SK-N-SH (cell line): ENCODE measurements around the gene DAB2. TPM values are rescaled to one million over a fixed set of nuclear protein-coding genes. Genes with fewer than 3 reads are reported as not detected.

Source experiments
- CTCF ChIA-PET: fragments of 300-600, 350-600 bp; formaldehyde crosslinking; extraction: SDS; loops from one replicate; lab custom pipeline; 2021; lab: Yijun Ruan, JAX
- POLR2A ChIA-PET: fragments of 350-600 bp; sonication (Branson Sonifier 250); formaldehyde crosslinking; extraction: SDS; loops from one replicate; lab custom pipeline; 2020; ENCODE audit warnings: antibody characterized with exemption, inconsistent platforms; lab: Yijun Ruan, JAX
- DNase-seq: peaks from one replicate; pipeline ENCODE4 v3.0.0; 2012
- H2AFZ ChIP-seq: fragments of 200-600 bp; sonication (generic); 2 replicates; pipeline ENCODE4 v1.8.1; 2016; ENCODE audit warnings: antibody characterized with exemption, mild to moderate bottlenecking, low read depth
- H3F3A ChIP-seq: fragments of 200-600 bp; sonication (generic); replicated peaks from 2 replicates; pipeline ENCODE3; 2016; ENCODE audit warnings: antibody characterized with exemption, mild to moderate bottlenecking; ENCODE audit not compliant: insufficient read depth
- H3K27ac ChIP-seq, 2 experiments: fragments of 200-500 bp in 1 of 2; fragments of 200-600 bp in 1 of 2; sonication (Bioruptor generic) in 1 of 2; sonication (generic), shearing (Covaris generic) in 1 of 2; 2 replicates each; pipeline versions ENCODE4 v1.5.1 to v1.6.1; 2014 to 2016; ENCODE audit warnings: low read depth in 2 of 2, inconsistent platforms in 1 of 2, low read length in 1 of 2, mild to moderate bottlenecking in 1 of 2, mixed read lengths in 1 of 2
- H3K27me3 ChIP-seq: fragments of 200-600 bp; sonication (generic), shearing (Covaris generic); 2 replicates; pipeline ENCODE4 v1.6.1; 2016; ENCODE audit warnings: mixed run types; ENCODE audit not compliant: insufficient read depth
- H3K36me3 ChIP-seq, 2 experiments: fragments of 200-500 bp in 1 of 2; fragments of 200-600 bp in 1 of 2; sonication (Bioruptor generic) in 1 of 2; sonication (generic) in 1 of 2; replicated peaks in 1 of 2; 2 replicates each; pipeline versions ENCODE3 to v1.5.1; 2014 to 2016; ENCODE audit warnings: low read length in 1 of 2, mild to moderate bottlenecking in 1 of 2; ENCODE audit not compliant: insufficient read depth in 2 of 2, control insufficient read depth in 1 of 2
- H3K4me1 ChIP-seq, 2 experiments: fragments of 200-500 bp in 1 of 2; fragments of 200-600 bp in 1 of 2; sonication (Bioruptor generic) in 1 of 2; sonication (generic), shearing (Covaris generic) in 1 of 2; 2 replicates each; pipeline versions ENCODE4 v1.5.1 to v1.6.1; 2014 to 2016; ENCODE audit warnings: low read depth in 1 of 2, low read length in 1 of 2, mixed run types in 1 of 2; ENCODE audit not compliant: insufficient read depth in 2 of 2, control insufficient read depth in 1 of 2
- H3K4me2 ChIP-seq: fragments of 200-600 bp; sonication (generic), shearing (Covaris generic); 2 replicates; pipeline ENCODE4 v1.6.1; 2017; ENCODE audit warnings: mixed run types
- H3K4me3 ChIP-seq, 2 experiments: fragments of 200-500 bp in 1 of 2; fragments of 200-600 bp in 1 of 2; sonication (Bioruptor generic) in 1 of 2; sonication (generic), shearing (Covaris generic) in 1 of 2; 2 replicates each; pipeline versions ENCODE4 v1.5.1 to v1.8.1; 2014 to 2016; ENCODE audit warnings: low read depth in 2 of 2, inconsistent platforms in 1 of 2, low read length in 1 of 2, mild to moderate bottlenecking in 1 of 2, mixed read lengths in 1 of 2, moderate library complexity in 1 of 2
- H3K79me2 ChIP-seq: fragments of 200-600 bp; sonication (generic); 2 replicates; pipeline ENCODE4 v1.8.1; 2017; ENCODE audit warnings: mild to moderate bottlenecking; ENCODE audit not compliant: insufficient read depth
- H3K9ac ChIP-seq: fragments of 200-600 bp; sonication (generic); 2 replicates; pipeline ENCODE4 v1.6.1; 2017; ENCODE audit warnings: mixed run types
- H3K9me2 ChIP-seq: fragments of 200-600 bp; sonication (generic); 2 replicates; pipeline ENCODE4 v1.6.1; 2017; ENCODE audit warnings: mixed run types
- H3K9me3 ChIP-seq: fragments of 200-600 bp; sonication (generic); 2 replicates; pipeline ENCODE4 v1.6.1; 2017; ENCODE audit warnings: mixed run types, mild to moderate bottlenecking, moderate library complexity
- H4K20me1 ChIP-seq: fragments of 200-600 bp; sonication (generic); 2 replicates; pipeline ENCODE4 v1.6.1; 2017; ENCODE audit warnings: mild to moderate bottlenecking, mixed run types; ENCODE audit not compliant: insufficient read depth
- CHD2 ChIP-seq: fragments of 150-350 bp; IDR thresholded peaks from 2 replicates; pipeline ENCODE4 v1.6.1; 2018; ENCODE audit warnings: low read length; ENCODE audit not compliant: partially characterized antibody
- CTCF ChIP-seq: fragments of 200-600 bp; sonication (generic); IDR thresholded peaks from 2 replicates; pipeline ENCODE4 v1.6.1; 2017; ENCODE audit warnings: antibody characterized with exemption, mild to moderate bottlenecking, moderate library complexity
- ELF1 ChIP-seq: IDR thresholded peaks from 2 replicates; pipeline ENCODE4 v1.4.0; 2012
- EP300 ChIP-seq, 2 experiments: IDR thresholded peaks; 2 replicates each; pipeline versions ENCODE4 v1.4.0 to v1.6.1; 2012; ENCODE audit warnings: borderline replicate concordance in 1 of 2, low read depth in 1 of 2, low read length in 1 of 2
- FOSL2 ChIP-seq: IDR thresholded peaks from 2 replicates; pipeline ENCODE4 v1.4.0; 2012; ENCODE audit warnings: low read depth, mild to moderate bottlenecking, moderate library complexity, borderline replicate concordance
- FOXJ3 ChIP-seq: sonication (generic); formaldehyde crosslinking; IDR thresholded peaks from 2 replicates; pipeline ENCODE4 v1.5.1; 2020; ENCODE audit warnings: mild to moderate bottlenecking, missing genetic modification reagents
- JUND ChIP-seq: IDR thresholded peaks from 2 replicates; pipeline ENCODE4 v1.4.0; 2012
- RAD21 ChIP-seq: IDR thresholded peaks from 2 replicates; pipeline ENCODE4 v1.6.1; 2012; ENCODE audit warnings: mild to moderate bottlenecking, low read length
- REST ChIP-seq: IDR thresholded peaks from 2 replicates; pipeline ENCODE4 v1.6.1; 2012; ENCODE audit warnings: mild to moderate bottlenecking, low read depth, low read length, moderate library complexity
- RFX5 ChIP-seq: IDR thresholded peaks from 2 replicates; pipeline ENCODE4 v1.6.1; 2012; ENCODE audit warnings: mild to moderate bottlenecking, improper control_type of control experiment, low read length
- SMC3 ChIP-seq: IDR thresholded peaks from 2 replicates; pipeline ENCODE4 v1.6.1; 2012; ENCODE audit warnings: low read depth, low read length, improper control_type of control experiment
- TAF1 ChIP-seq: IDR thresholded peaks from 2 replicates; pipeline ENCODE4 v1.6.1; 2012; ENCODE audit warnings: low read depth, mild to moderate bottlenecking, low read length, moderate library complexity, borderline replicate concordance
- TCF12 ChIP-seq: IDR thresholded peaks from 2 replicates; pipeline ENCODE4 v1.4.0; 2012
- TEAD4 ChIP-seq: IDR thresholded peaks from 2 replicates; pipeline ENCODE4 v1.4.0; 2012; ENCODE audit warnings: mild to moderate bottlenecking, borderline replicate concordance; ENCODE audit not compliant: insufficient read depth
- YY1 ChIP-seq: IDR thresholded peaks from 2 replicates; pipeline ENCODE4 v1.4.0; 2012; ENCODE audit warnings: low read depth, mild to moderate bottlenecking
- WGBS: methylation state at CpG from one replicate; pipeline ENCODE4 v1.1.6; 2017; ENCODE audit warnings: low lambda C conversion rate; 5-methylcytosine and 5-hydroxymethylcytosine counted together
- polyA plus RNA-seq, 3 experiments: library from polyadenylated mRNA; depleted of rRNA; stranded (reverse); fragments of >200 nt; gene quantifications; 2 replicates each; pipeline ENCODE4 v1.2.3, GENCODE V29; 2012

Gene DAB2
- polyA plus RNA-seq, 1 of the 3 experiments (the other 2 are of a cell fraction), result 23.7 TPM

DNA sequence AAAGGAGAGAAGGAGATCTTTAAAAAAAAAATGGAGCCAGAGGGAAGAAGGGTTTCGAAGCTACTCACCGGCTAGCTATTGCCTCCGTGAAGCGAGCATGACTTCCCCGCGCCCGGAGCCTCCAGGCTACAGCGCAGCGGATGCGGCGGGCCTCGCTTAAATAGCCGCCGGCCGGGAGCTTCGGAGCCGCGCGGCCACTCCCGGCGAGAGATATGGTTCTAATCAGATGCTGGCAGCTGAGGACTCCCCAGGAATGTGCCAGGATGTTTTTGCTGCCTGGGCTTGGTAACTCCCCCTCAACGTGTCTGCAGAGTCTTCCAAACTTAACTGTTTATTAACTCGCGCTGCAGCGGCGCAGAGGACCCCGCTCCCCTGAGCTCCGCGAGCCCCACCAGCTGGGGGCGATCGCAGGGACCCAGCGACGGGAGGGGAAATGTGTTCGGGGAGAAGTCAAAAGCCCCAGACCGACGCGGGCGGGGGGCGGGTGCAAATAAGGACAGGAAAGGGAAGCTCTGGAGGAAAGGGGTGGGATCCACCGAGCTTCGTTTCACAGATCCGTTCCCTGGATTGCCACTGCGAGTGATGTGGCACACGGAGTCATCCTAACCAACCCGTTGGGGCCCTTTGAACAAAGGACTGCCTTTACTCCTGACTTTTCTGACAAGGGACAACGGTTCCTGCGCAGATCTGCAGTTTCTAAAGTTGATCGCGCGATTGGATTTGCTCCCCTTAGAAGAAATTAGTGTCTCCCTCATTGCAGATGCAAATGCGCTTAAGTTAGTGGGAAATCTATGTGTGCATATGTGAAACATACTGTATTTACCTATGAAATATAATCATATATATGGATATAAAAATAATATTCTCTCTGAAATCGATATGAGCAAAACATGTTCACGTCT lies at the start of gene DAB2 (continued):
- TF ChIP-seq REST, result no peak; the same call in 1 of the 2 replicates
- TF ChIP-seq JUND, result peak; percentile 26; the same call in 1 of the 2 replicates
- TF ChIP-seq CTCF, result peak; percentile 75
- TF ChIP-seq RFX5, result no peak
- no peak for TF ChIP-seq FOXJ3 (CRISPR knock-in tag)
- TF ChIP-seq EP300 (IDR thresholded peaks at IDR 0.05; ENCODE audit: borderline replicate concordance in 1 of 2, low read depth in 1 of 2, low read length in 1 of 2), result peak in 1 of 2 experiments; percentile 71; a peak in 1 of 4 replicates
- peak; percentile 37 for TF ChIP-seq SMC3
- peak; percentile 76; the same call in 1 of the 2 replicates for TF ChIP-seq TEAD4
- peak; percentile 43; the same call in 1 of the 2 replicates for TF ChIP-seq TAF1
- TF ChIP-seq ELF1, result peak; percentile 20; the same call in 1 of the 2 replicates
- TF ChIP-seq CHD2, result no peak
- no peak for TF ChIP-seq YY1
- TF ChIP-seq RAD21, result peak; percentile 2; the same call in 1 of the 2 replicates

DNA sequence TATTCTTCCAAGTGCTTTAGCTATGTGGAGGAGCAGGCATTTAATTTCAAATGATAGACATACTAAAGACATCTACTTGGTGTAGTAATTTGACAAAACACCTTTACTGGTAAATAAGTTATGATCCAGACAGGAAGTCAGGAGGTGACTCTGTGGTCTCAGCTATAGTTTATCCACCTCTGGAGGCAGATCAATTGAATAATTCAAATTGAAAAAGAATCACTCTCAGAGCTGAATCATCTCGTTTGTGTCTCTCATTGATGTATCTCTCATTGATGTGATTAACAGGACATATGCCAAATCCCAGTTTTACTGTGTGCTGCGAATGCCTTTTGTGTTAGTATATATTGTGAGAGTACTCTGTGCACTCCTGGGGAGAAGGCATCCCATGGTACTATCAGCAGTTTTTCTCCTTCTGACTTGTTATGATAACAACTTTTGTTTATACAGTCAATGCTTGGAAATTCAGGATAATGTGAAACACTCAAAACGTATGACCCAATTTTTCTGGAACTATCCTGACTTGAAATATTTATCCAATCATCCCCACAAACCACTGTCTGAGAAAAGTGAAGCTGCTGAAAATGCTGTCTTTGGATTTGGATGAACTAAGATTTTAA lies 48.5 kb upstream of the DAB2 start:
- H3F3A ChIP-seq, result peaks cover 17% of the 10 kb centered on the region
- no peak overlapping the region for H3K4me3 ChIP-seq
- DNase-seq, result no peak
- H3K9me2 ChIP-seq, result no peaks in the 10 kb centered on the region
- H3K9ac ChIP-seq, result no peak overlapping the region
- no peaks in the 10 kb centered on the region for H3K9me3 ChIP-seq
- WGBS, result 22% methylated on average over 3 of the region's 3 CpGs
- no peaks in the 10 kb centered on the region for H3K36me3 ChIP-seq
- H3K4me2 ChIP-seq, result no peak overlapping the region
- H4K20me1 ChIP-seq, result no peaks in the 10 kb centered on the region
- no peaks in the 10 kb centered on the region for H3K79me2 ChIP-seq
- TF ChIP-seq TCF12 (0 out of 2 replicates have a peak, but pooled peaks have one; percentile 11), FOSL2 (no peak)
- CTCF ChIA-PET, result no interaction called here
- peak overlapping the region in 1 of 2 experiments; percentile 64; a peak in 2 of 4 replicates for H3K27ac ChIP-seq
- H2AFZ ChIP-seq, result no peak overlapping the region
- H3K27me3 ChIP-seq, result no peaks in the 10 kb centered on the region
- POLR2A ChIA-PET, result no interaction called here
- peaks cover 0 to 44% of the 10 kb centered on the region in 2 experiments; a peak in 3 of 4 replicates for H3K4me1 ChIP-seq
